SK-N-SH (cell line): Measurements from ENCODE around the gene KCTD7. TPM values are rescaled to one million over a fixed set of nuclear protein-coding genes. Genes with fewer than 3 reads are reported as not detected.

ENCODE experiments used
- CTCF ChIA-PET: fragments of 300-600, 350-600 bp; formaldehyde crosslinking; extraction: SDS; loops from one replicate; lab custom pipeline; 2021; lab: Yijun Ruan, JAX
- POLR2A ChIA-PET: fragments of 350-600 bp; sonication (Branson Sonifier 250); formaldehyde crosslinking; extraction: SDS; loops from one replicate; lab custom pipeline; 2020; ENCODE audit warnings: antibody characterized with exemption, inconsistent platforms; lab: Yijun Ruan, JAX
- DNase-seq: peaks from one replicate; pipeline ENCODE4 v3.0.0; 2012
- H2AFZ ChIP-seq: fragments of 200-600 bp; sonication (generic); 2 replicates; pipeline ENCODE4 v1.8.1; 2016; ENCODE audit warnings: antibody characterized with exemption, mild to moderate bottlenecking, low read depth
- H3F3A ChIP-seq: fragments of 200-600 bp; sonication (generic); replicated peaks from 2 replicates; pipeline ENCODE3; 2016; ENCODE audit warnings: antibody characterized with exemption, mild to moderate bottlenecking; ENCODE audit not compliant: insufficient read depth
- H3K27ac ChIP-seq, 2 experiments: fragments of 200-500 bp in 1 of 2; fragments of 200-600 bp in 1 of 2; sonication (Bioruptor generic) in 1 of 2; sonication (generic), shearing (Covaris generic) in 1 of 2; 2 replicates each; pipeline versions ENCODE4 v1.5.1 to v1.6.1; 2014 to 2016; ENCODE audit warnings: low read depth in 2 of 2, inconsistent platforms in 1 of 2, low read length in 1 of 2, mild to moderate bottlenecking in 1 of 2, mixed read lengths in 1 of 2
- H3K27me3 ChIP-seq: fragments of 200-600 bp; sonication (generic), shearing (Covaris generic); 2 replicates; pipeline ENCODE4 v1.6.1; 2016; ENCODE audit warnings: mixed run types; ENCODE audit not compliant: insufficient read depth
- H3K36me3 ChIP-seq, 2 experiments: fragments of 200-500 bp in 1 of 2; fragments of 200-600 bp in 1 of 2; sonication (Bioruptor generic) in 1 of 2; sonication (generic) in 1 of 2; replicated peaks in 1 of 2; 2 replicates each; pipeline versions ENCODE3 to v1.5.1; 2014 to 2016; ENCODE audit warnings: low read length in 1 of 2, mild to moderate bottlenecking in 1 of 2; ENCODE audit not compliant: insufficient read depth in 2 of 2, control insufficient read depth in 1 of 2
- H3K4me1 ChIP-seq, 2 experiments: fragments of 200-500 bp in 1 of 2; fragments of 200-600 bp in 1 of 2; sonication (Bioruptor generic) in 1 of 2; sonication (generic), shearing (Covaris generic) in 1 of 2; 2 replicates each; pipeline versions ENCODE4 v1.5.1 to v1.6.1; 2014 to 2016; ENCODE audit warnings: low read depth in 1 of 2, low read length in 1 of 2, mixed run types in 1 of 2; ENCODE audit not compliant: insufficient read depth in 2 of 2, control insufficient read depth in 1 of 2
- H3K4me2 ChIP-seq: fragments of 200-600 bp; sonication (generic), shearing (Covaris generic); 2 replicates; pipeline ENCODE4 v1.6.1; 2017; ENCODE audit warnings: mixed run types
- H3K4me3 ChIP-seq, 2 experiments: fragments of 200-500 bp in 1 of 2; fragments of 200-600 bp in 1 of 2; sonication (Bioruptor generic) in 1 of 2; sonication (generic), shearing (Covaris generic) in 1 of 2; 2 replicates each; pipeline versions ENCODE4 v1.5.1 to v1.8.1; 2014 to 2016; ENCODE audit warnings: low read depth in 2 of 2, inconsistent platforms in 1 of 2, low read length in 1 of 2, mild to moderate bottlenecking in 1 of 2, mixed read lengths in 1 of 2, moderate library complexity in 1 of 2
- H3K79me2 ChIP-seq: fragments of 200-600 bp; sonication (generic); 2 replicates; pipeline ENCODE4 v1.8.1; 2017; ENCODE audit warnings: mild to moderate bottlenecking; ENCODE audit not compliant: insufficient read depth
- H3K9ac ChIP-seq: fragments of 200-600 bp; sonication (generic); 2 replicates; pipeline ENCODE4 v1.6.1; 2017; ENCODE audit warnings: mixed run types
- H3K9me2 ChIP-seq: fragments of 200-600 bp; sonication (generic); 2 replicates; pipeline ENCODE4 v1.6.1; 2017; ENCODE audit warnings: mixed run types
- H3K9me3 ChIP-seq: fragments of 200-600 bp; sonication (generic); 2 replicates; pipeline ENCODE4 v1.6.1; 2017; ENCODE audit warnings: mixed run types, mild to moderate bottlenecking, moderate library complexity
- H4K20me1 ChIP-seq: fragments of 200-600 bp; sonication (generic); 2 replicates; pipeline ENCODE4 v1.6.1; 2017; ENCODE audit warnings: mild to moderate bottlenecking, mixed run types; ENCODE audit not compliant: insufficient read depth
- CHD2 ChIP-seq: fragments of 150-350 bp; IDR thresholded peaks from 2 replicates; pipeline ENCODE4 v1.6.1; 2018; ENCODE audit warnings: low read length; ENCODE audit not compliant: partially characterized antibody
- CTCF ChIP-seq: fragments of 200-600 bp; sonication (generic); IDR thresholded peaks from 2 replicates; pipeline ENCODE4 v1.6.1; 2017; ENCODE audit warnings: antibody characterized with exemption, mild to moderate bottlenecking, moderate library complexity
- EP300 ChIP-seq, 2 experiments: IDR thresholded peaks; 2 replicates each; pipeline versions ENCODE4 v1.4.0 to v1.6.1; 2012; ENCODE audit warnings: borderline replicate concordance in 1 of 2, low read depth in 1 of 2, low read length in 1 of 2
- FOXM1 ChIP-seq: IDR thresholded peaks from 2 replicates; pipeline ENCODE4 v1.4.0; 2012; ENCODE audit warnings: low read depth, mild to moderate bottlenecking
- GATA2 ChIP-seq: sonication (generic); formaldehyde crosslinking; IDR thresholded peaks from 2 replicates; pipeline ENCODE4 v1.5.0; 2020; ENCODE audit warnings: mild to moderate bottlenecking, missing genetic modification reagents
- IRF3 ChIP-seq: fragments of 150-350 bp; IDR thresholded peaks from 2 replicates; pipeline ENCODE4 v1.6.1; 2016; ENCODE audit warnings: mild to moderate bottlenecking, low read depth, low read length
- JUND ChIP-seq: IDR thresholded peaks from 2 replicates; pipeline ENCODE4 v1.4.0; 2012
- MAX ChIP-seq: IDR thresholded peaks from 2 replicates; pipeline ENCODE4 v1.4.0; 2012; ENCODE audit warnings: low read depth
- MEF2A ChIP-seq: IDR thresholded peaks from 2 replicates; pipeline ENCODE4 v1.4.0; 2012; ENCODE audit warnings: low read depth, borderline replicate concordance
- NFIC ChIP-seq: IDR thresholded peaks from 2 replicates; pipeline ENCODE4 v1.4.0; 2012; ENCODE audit warnings: borderline replicate concordance
- NRF1 ChIP-seq: IDR thresholded peaks from 2 replicates; pipeline ENCODE4 v1.6.1; 2012; ENCODE audit warnings: low read depth, mild to moderate bottlenecking, low read length
- PBX3 ChIP-seq: IDR thresholded peaks from 2 replicates; pipeline ENCODE4; 2012
- RAD21 ChIP-seq: IDR thresholded peaks from 2 replicates; pipeline ENCODE4 v1.6.1; 2012; ENCODE audit warnings: mild to moderate bottlenecking, low read length
- RCOR1 ChIP-seq: fragments of 150-350 bp; IDR thresholded peaks from 2 replicates; pipeline ENCODE4 v1.6.1; 2017; ENCODE audit warnings: antibody characterized with exemption, low read length
- RFX5 ChIP-seq: IDR thresholded peaks from 2 replicates; pipeline ENCODE4 v1.6.1; 2012; ENCODE audit warnings: mild to moderate bottlenecking, improper control_type of control experiment, low read length
- RXRA ChIP-seq: IDR thresholded peaks from 2 replicates; pipeline ENCODE4 v1.4.0; 2012; ENCODE audit warnings: low read depth, mild to moderate bottlenecking, borderline replicate concordance
- SIN3A ChIP-seq: IDR thresholded peaks from 2 replicates; pipeline ENCODE4 v1.6.1; 2012; ENCODE audit warnings: low read depth, mild to moderate bottlenecking, low read length, moderate library complexity, borderline replicate concordance
- SMC3 ChIP-seq: IDR thresholded peaks from 2 replicates; pipeline ENCODE4 v1.6.1; 2012; ENCODE audit warnings: low read depth, low read length, improper control_type of control experiment
- TAF1 ChIP-seq: IDR thresholded peaks from 2 replicates; pipeline ENCODE4 v1.6.1; 2012; ENCODE audit warnings: low read depth, mild to moderate bottlenecking, low read length, moderate library complexity, borderline replicate concordance
- TEAD4 ChIP-seq: IDR thresholded peaks from 2 replicates; pipeline ENCODE4 v1.4.0; 2012; ENCODE audit warnings: mild to moderate bottlenecking, borderline replicate concordance; ENCODE audit not compliant: insufficient read depth
- USF1 ChIP-seq: IDR thresholded peaks from 2 replicates; pipeline ENCODE4 v1.4.0; 2012; ENCODE audit warnings: low read depth, borderline replicate concordance
- USF2 ChIP-seq: fragments of 150-350 bp; IDR thresholded peaks from 2 replicates; pipeline ENCODE4 v1.6.1; 2017; ENCODE audit warnings: antibody characterized with exemption, low read length, low read depth, borderline replicate concordance
- YY1 ChIP-seq: IDR thresholded peaks from 2 replicates; pipeline ENCODE4 v1.4.0; 2012; ENCODE audit warnings: low read depth, mild to moderate bottlenecking
- ZBTB33 ChIP-seq: IDR thresholded peaks from 2 replicates; pipeline ENCODE4 v1.4.0; 2012; ENCODE audit warnings: low read depth, borderline replicate concordance
- WGBS: methylation state at CpG from one replicate; pipeline ENCODE4 v1.1.6; 2017; ENCODE audit warnings: low lambda C conversion rate; 5-methylcytosine and 5-hydroxymethylcytosine counted together
- polyA plus RNA-seq, 3 experiments: library from polyadenylated mRNA; depleted of rRNA; stranded (reverse); fragments of >200 nt; gene quantifications; 2 replicates each; pipeline ENCODE4 v1.2.3, GENCODE V29; 2012

Gene KCTD7
- 19.5 and 27.4 TPM in 2 replicates for polyA plus RNA-seq (2012; rRNA removed)
- 9.2 and 11.0 TPM in 2 replicates for polyA plus RNA-seq (2012; cell fraction: cytosol; rRNA removed)
- 71.9 and 88.4 TPM in 2 replicates for polyA plus RNA-seq (2012; cell fraction: nucleus; rRNA removed)

GRCh38 chr7:66628361-66629221 is at the start of gene KCTD7:
KCTD7 (plus strand) TSS chr7:66628881; CDS start chr7:66629065, 184 bp downstream.
- no peaks in the 10 kb centered on the region for H3K27me3 ChIP-seq
- H3K9me3 ChIP-seq = no peaks in the 10 kb centered on the region
- TF ChIP-seq TEAD4 (no peak), SMC3 (no peak), CHD2 (peak; percentile 81), RCOR1 (0 out of 2 replicates have a peak, but pooled peaks have one; percentile 5), IRF3 (peak; percentile 86), TAF1 (peak; percentile 87), USF2 (no peak), RAD21 (no peak), RXRA (no peak), NRF1 (peak; percentile 89), CTCF (no peak), FOXM1 (no peak), GATA2 (CRISPR knock-in tag) (no peak), USF1 (no peak; the same call in 1 of the 2 replicates), JUND (no peak), PBX3 (peak; percentile 99), RFX5 (no peak), MAX (peak; percentile 61), ZBTB33 (no peak), EP300 (IDR thresholded peaks at IDR 0.05; ENCODE audit: borderline replicate concordance in 1 of 2, low read depth in 1 of 2, low read length in 1 of 2) (no peak), MEF2A (no peak), YY1 (no peak), SIN3A (peak; percentile 51; the same call in 1 of the 2 replicates), NFIC (no peak)

More at GRCh38 chr7:66628361-66629221, at the start of gene KCTD7:
- peaks cover 19% of the 10 kb centered on the region for H3F3A ChIP-seq
- WGBS = under 1% methylated on average over 28 of the region's 93 CpGs
- no peaks in the 10 kb centered on the region for H3K9me2 ChIP-seq
- peak within 1 kb of the TSS; percentile 90 to 94 for H3K27ac ChIP-seq
- H2AFZ ChIP-seq = peak within 1 kb of the TSS; percentile 89
- no peaks in the 10 kb centered on the region for H4K20me1 ChIP-seq
- ChIA-PET POLR2A (interaction anchor here (0.6 to 3.4 kb wide), 10 partner anchors 9 to 553 kb away, joined by 3 to 20 read pairs (median 4); partner anchors contain the start of gene ASL), CTCF (interaction anchor here (1.1 to 3.3 kb wide), 3 partner anchors 24 to 215 kb away, joined by 3 to 16 read pairs (median 3); no protein-coding TSS in a partner anchor)
- peak within 1 kb of the TSS; percentile 92 for H3K9ac ChIP-seq
- DNase-seq = peak; percentile 100
- peak within 1 kb of the TSS; percentile 95 for H3K4me2 ChIP-seq
- peaks cover 4 to 5% of the 10 kb centered on the region in 2 experiments for H3K36me3 ChIP-seq
- H3K4me3 ChIP-seq = peak within 1 kb of the TSS; percentile 64 to 94
- H3K79me2 ChIP-seq = peaks cover 34% of the 10 kb centered on the region
- H3K4me1 ChIP-seq = peaks cover 0 to 15% of the 10 kb centered on the region in 2 experiments; a peak in 1 of 4 replicates
